HG02938 (cell line): ENCODE measurements around the gene WWOX.
A peak's percentile ranks its signal among the peaks of the same experiment; 100 is the strongest.

Experiments
- ATAC-seq: cut with Tn5 transposase; IDR thresholded peaks from one replicate; pipeline ENCODE4 v1.9.1; 2021; ENCODE audit warnings: mild to moderate bottlenecking, moderate library complexity; ENCODE audit not compliant: unreplicated experiment

The WWOX gene

GRCh38 chr16:78993346-78993745 lies 893.9 kb downstream of the WWOX start:
- ATAC-seq = no peak

GRCh38 chr16:78994135-78994745 lies 894.8 kb downstream of the WWOX start:
- ATAC-seq = no peak

DNA sequence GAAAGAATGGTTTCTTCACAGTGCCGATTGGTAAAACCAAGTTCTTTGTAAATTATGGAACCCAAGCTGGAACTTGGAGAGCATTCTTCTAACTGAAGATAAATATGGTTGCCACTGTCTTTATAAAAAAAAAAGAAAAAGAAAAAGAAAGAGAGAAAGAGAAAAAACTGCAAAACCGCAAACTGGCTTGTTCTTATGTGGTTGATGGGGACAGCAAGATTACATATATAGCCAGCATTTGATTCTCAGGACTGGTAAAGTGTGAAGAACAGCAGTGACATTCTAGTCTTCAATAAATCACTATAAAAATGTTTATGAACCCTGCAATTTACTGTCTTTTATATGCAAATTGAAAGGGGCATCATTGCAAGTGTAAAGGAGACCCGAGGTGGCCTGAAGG lies 896.0 kb downstream of the WWOX start:
- ATAC-seq = no peak

- no peak for ATAC-seq
Measured at GRCh38 chr16:78996790-78997189, 897.3 kb downstream of the WWOX start.

DNA sequence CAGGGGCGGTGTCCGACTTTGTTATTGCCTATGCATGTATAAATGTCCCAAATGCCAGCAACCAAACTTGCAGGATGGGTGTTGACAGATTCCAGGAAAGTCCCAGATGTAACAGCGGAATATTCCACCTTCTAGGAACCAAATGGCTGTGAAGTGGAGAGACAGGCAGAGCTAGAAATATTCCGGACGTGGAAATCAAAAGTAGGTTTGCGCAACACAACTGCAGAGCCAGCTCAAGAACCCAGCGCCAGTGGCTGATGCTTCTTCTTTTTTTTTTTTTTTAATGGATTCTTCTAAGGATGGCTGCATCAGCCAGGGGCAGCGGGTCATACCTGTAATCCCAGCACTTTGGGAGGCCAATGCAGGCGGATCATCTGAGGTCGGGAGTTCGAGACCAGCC lies 899.4 kb downstream of the WWOX start:
- no peak for ATAC-seq

DNA sequence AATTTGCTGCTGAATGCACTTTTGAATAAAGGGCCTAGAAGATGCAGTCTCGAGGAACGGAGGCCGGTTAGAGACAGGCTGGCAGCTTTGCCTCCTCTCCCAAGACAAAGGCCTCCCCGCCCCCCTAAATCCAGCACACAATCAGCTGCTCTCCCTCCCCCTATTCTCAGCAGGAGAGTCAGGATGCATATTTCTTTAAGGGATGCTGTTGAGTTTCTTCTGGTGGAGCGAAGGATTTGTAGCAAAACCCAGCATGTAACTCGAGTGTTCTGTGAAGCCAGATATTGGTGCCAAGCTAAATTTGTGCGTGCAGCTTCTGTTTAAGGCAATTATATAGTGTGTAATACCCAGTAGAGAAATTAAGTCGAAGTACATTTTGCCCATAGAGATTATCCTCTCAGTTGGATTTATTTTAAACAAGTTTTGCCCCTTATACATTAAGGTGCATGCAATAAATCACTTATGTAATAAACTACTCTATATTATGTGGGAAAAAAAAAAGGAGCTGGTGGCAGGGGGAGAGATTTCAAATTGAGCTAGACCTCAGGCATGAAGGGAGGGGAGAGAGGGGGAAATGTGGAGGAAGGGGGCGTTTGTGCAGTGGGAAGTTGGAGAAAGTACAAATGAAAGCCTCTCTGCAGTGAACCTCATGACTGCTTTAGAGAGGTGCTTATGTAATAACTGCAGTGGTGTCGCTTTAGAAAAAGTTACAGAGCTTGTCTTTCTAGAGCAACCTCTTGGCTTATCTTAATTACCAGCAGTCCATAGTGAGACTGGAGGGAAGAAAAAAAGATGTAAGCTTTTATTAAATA lies 901.9 kb downstream of the WWOX start:
- ATAC-seq = no peak

GRCh38 chr16:79003026-79003609 lies 903.7 kb downstream of the WWOX start:
- ATAC-seq = no peak

DNA sequence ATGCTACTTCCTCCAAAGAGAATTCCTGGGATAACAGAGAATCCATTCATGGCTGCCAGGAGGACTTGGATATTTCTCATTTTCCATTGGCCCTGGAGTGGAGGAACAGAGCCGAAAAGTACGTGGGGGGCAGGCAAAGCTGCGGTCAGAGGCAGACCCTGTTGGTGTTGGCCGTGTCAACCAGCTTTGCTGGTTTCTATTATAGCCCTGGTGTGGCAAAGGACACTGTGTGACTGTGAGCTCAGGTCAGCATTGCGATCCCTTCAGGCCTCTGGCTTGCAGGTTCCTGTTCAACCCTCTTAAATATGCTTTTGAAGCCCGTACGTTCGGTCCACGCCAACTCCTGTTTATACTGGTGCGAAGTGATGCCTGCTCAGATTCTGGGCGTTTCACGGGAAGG lies 904.9 kb downstream of the WWOX start:
- ATAC-seq = no peak

GRCh38 chr16:79005096-79005495 lies 905.6 kb downstream of the WWOX start:
- no peak for ATAC-seq

DNA sequence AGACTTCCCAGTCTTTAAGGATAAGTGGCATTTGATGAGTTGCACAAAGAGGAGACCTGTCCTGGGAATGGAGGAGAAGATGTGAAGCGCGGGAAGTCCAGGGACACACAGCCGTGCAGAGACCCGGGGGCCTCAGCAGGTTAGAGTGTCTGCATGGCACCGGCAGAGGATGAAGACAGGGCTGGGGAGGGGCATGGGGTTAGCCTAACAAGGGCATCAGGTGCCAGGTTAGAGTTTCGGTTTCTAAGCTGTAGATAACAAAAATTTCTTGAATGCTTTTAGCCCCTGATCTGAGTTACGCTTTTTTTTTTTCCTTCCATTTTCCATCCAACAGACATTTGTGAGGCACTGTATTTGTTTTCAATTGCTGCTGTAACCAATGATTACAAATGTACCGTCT lies 906.8 kb downstream of the WWOX start:
- ATAC-seq = no peak

GRCh38 chr16:79006765-79007164 lies 907.3 kb downstream of the WWOX start:
- ATAC-seq = no peak

GRCh38 chr16:79007614-79008013 lies 908.2 kb downstream of the WWOX start:
- ATAC-seq = peak; percentile 65

DNA sequence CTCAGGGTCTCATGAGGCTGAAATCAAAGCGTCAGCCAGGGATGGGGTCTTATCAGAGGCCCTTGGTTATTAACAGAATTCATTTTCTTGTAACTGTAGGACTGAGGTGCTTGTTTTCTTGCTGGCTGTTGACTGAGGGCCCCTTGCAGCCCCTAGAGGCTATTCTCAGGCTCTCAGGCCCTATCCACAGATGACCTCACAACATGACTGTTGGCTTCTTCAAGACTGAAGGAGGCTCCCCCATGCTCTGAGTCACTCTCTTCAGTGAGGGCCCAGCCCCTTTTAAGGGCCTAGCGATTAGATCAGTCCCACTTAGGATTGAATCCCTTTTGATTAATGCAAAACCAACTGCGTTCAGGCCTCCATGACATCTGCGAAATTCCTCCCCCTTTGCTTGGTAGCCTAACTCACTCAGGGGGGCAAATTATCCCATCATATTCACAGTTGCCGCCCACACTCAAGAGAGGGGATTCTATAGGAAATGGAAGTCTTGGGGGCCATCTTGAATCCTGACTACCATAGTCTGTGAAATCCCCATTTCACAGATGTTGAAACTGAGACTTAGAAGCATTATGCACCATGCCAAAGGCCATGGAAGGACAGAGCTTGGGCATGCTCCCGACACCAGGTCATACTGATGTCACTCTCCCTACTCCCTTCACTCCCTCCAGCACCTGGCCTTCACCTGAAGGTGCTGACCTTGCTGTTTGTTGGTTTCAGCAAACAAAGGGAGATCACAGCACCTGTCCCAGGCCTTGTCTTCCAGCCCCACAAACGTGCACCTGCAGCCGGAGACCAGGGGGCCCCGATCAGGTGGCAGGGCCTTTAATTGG lies 908.8 kb downstream of the WWOX start:
- ATAC-seq = no peak

- no peak for ATAC-seq
Measured at GRCh38 chr16:79008869-79009179, 909.4 kb downstream of the WWOX start.

- ATAC-seq = no peak
Measured at GRCh38 chr16:79009896-79010295, 910.4 kb downstream of the WWOX start.

- no peak for ATAC-seq
Measured at GRCh38 chr16:79011282-79011681, 911.8 kb downstream of the WWOX start.

GRCh38 chr16:79012671-79013434 lies 913.4 kb downstream of the WWOX start:
- ATAC-seq = no peak

GRCh38 chr16:79013930-79014660 lies 914.6 kb downstream of the WWOX start:
- ATAC-seq = no peak

- no peak for ATAC-seq
Measured at GRCh38 chr16:79018650-79019429, 919.4 kb downstream of the WWOX start.
